Activated CD8-positive, alpha-beta T cell treated with anti-CD3 and anti-CD28 coated beads for 36 hours (primary cell): ENCODE data around the gene EXOC5. TPM values are rescaled to one million over a fixed set of nuclear protein-coding genes. Genes with fewer than 3 reads are reported as not detected.
"Not testable (repeated sequence)": the region's sequence is repeated elsewhere in the genome, so short reads cannot be mapped to it uniquely, and the experiment has no call there.

Experiments
- ATAC-seq: fragments of 200-7000 bp; cut with Tn5 transposase; one replicate; pipeline ENCODE4 v1.10.0; 2021; ENCODE audit warnings: mild to moderate bottlenecking, moderate library complexity
- CTCF ChIA-PET: fragments of 350-600 bp; sonication (Branson Sonifier 250); formaldehyde crosslinking; loops from one replicate; lab custom pipeline; 2021; ENCODE audit warnings: antibody characterized with exemption; lab: Charles Lee
- POLR2A ChIA-PET: fragments of 350-600 bp; sonication (Branson Sonifier 250); formaldehyde crosslinking; loops from one replicate; lab custom pipeline; 2021; ENCODE audit warnings: antibody characterized with exemption; lab: Charles Lee
- DNase-seq: peaks from one replicate; pipeline ENCODE4 v3.0.0-alpha.2; 2020
- H3K27ac Mint-ChIP-seq: one replicate; pipeline ENCODE4 v1.8.0; 2021; ENCODE audit warnings: mild to moderate bottlenecking, mixed read lengths
- H3K27me3 Mint-ChIP-seq: one replicate; pipeline ENCODE4 v1.8.0; 2021; ENCODE audit warnings: mixed read lengths
- H3K36me3 Mint-ChIP-seq: one replicate; pipeline ENCODE4 v1.8.0; 2021; ENCODE audit warnings: low read depth, mixed read lengths
- H3K4me1 Mint-ChIP-seq: one replicate; pipeline ENCODE4 v1.8.0; 2021; ENCODE audit warnings: low read depth, mixed read lengths
- H3K4me3 Mint-ChIP-seq: one replicate; pipeline ENCODE4 v1.8.0; 2021; ENCODE audit warnings: mild to moderate bottlenecking, moderate library complexity, mixed read lengths
- H3K9me3 Mint-ChIP-seq: one replicate; pipeline ENCODE4 v1.8.0; 2021; ENCODE audit warnings: mixed read lengths
- intact Hi-C: fragments of 100-400 bp; cut with micrococcal nuclease; formaldehyde crosslinking; loops from one replicate; pipeline ENCODE4 v1.10.0; 2022
- total RNA-seq, 2 experiments: library from RNA; stranded (reverse); gene quantifications; one replicate each; pipeline ENCODE4 v1.2.3, GENCODE V29; 2021
- TF ChIP-seq, protein P1 (sequence below): fragments of 200-600 bp; IDR thresholded peaks from one replicate; pipeline ENCODE4 v1.8.0; 2022; ENCODE audit warnings: antibody characterized with exemption, mild to moderate bottlenecking

Gene EXOC5
- total RNA-seq, 2 experiments from 2014 or later = 72.8 to 75.1 TPM

DNA sequence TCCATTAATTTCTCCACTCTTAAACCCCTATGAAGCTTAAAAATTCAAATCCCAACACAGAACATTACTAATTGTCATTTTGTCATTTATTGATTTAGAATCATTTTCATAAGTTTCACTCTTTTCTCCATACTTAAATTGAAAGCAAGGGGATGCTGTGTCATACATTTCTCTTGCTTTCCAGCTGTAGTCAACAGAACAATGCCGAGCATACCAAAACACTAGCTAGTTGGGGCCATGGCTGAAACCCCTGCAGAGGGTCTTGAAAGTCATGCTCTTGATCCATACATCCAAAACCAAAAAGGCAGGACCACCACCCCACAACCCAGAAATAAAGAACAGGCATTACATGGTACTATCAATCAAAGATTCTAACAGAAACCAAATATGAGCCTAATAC lies 9.0 kb downstream of the EXOC5 start:
- H3K4me1 Mint-ChIP-seq = peaks cover 42% of the 10 kb centered on the region
- CTCF ChIA-PET = interaction anchor here (1.0 kb wide), 1 partner anchor 23 kb away, joined by 3 read pairs; no protein-coding TSS in a partner anchor

DNA sequence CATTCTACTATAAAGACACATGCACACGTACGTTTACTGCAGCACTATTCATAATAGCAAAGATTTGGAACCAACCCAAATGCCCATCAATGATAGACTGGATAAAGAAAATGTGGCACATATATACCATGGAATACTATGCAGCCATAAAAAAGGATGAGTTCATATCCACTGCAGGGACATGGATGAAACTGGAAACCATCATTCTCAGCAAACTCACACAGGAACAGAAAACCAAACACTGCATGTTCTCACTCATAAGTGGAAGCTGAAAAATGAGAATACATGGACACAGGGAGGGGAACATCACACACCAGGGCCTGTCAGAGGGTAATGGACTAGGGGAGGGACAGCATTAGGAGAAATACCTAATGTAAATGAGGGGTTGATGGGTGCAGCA lies 10.5 kb downstream of the EXOC5 start:
- peaks cover 33% of the 10 kb centered on the region for H3K36me3 Mint-ChIP-seq
- POLR2A ChIA-PET, H3K27me3 Mint-ChIP-seq, intact Hi-C loops, ATAC-seq, DNase-seq, H3K27ac Mint-ChIP-seq, H3K9me3 Mint-ChIP-seq, H3K4me3 Mint-ChIP-seq: not testable (repeated sequence)
- H3K4me1 Mint-ChIP-seq = peaks cover 43% of the 10 kb centered on the region
- CTCF ChIA-PET = interaction anchor here (0.8 to 1.5 kb wide), 2 partner anchors 37 to 59 kb away, joined by 3 to 4 read pairs; no protein-coding TSS in a partner anchor

More for the DNA sequence above, 9.0 kb downstream of the EXOC5 start:
- TF ChIP-seq, protein P1, sequence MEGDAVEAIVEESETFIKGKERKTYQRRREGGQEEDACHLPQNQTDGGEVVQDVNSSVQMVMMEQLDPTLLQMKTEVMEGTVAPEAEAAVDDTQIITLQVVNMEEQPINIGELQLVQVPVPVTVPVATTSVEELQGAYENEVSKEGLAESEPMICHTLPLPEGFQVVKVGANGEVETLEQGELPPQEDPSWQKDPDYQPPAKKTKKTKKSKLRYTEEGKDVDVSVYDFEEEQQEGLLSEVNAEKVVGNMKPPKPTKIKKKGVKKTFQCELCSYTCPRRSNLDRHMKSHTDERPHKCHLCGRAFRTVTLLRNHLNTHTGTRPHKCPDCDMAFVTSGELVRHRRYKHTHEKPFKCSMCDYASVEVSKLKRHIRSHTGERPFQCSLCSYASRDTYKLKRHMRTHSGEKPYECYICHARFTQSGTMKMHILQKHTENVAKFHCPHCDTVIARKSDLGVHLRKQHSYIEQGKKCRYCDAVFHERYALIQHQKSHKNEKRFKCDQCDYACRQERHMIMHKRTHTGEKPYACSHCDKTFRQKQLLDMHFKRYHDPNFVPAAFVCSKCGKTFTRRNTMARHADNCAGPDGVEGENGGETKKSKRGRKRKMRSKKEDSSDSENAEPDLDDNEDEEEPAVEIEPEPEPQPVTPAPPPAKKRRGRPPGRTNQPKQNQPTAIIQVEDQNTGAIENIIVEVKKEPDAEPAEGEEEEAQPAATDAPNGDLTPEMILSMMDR = no peak
- H3K4me3 Mint-ChIP-seq = no peak overlapping the region
- no peak for DNase-seq
- H3K27me3 Mint-ChIP-seq = no peaks in the 10 kb centered on the region
- intact Hi-C loops = no loop called here
- H3K9me3 Mint-ChIP-seq = peaks cover 4% of the 10 kb centered on the region
- H3K27ac Mint-ChIP-seq = no peak overlapping the region
- no peak for ATAC-seq
- POLR2A ChIA-PET = no interaction called here
- peaks cover 30% of the 10 kb centered on the region for H3K36me3 Mint-ChIP-seq

DNA sequence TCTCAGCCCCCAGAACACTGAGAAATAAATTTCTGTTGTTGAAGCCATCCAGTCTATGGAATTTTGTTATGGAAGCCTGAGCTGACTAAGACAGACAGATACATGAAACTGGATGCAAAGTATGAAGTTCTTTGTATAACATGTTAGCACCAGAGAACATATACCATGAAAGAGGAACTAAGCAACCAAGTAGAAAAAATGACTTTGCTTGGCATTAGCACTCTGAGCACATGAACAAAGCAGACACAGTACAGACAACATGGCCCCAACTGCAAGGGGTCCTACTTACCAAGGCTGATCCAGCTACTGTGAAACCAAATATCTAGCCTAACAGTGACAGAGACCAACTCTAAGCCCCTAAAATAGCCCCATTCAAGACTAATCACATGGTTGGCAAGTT lies 13.8 kb downstream of the EXOC5 start:
- Mint-ChIP-seq H3K27ac (no peak overlapping the region), H3K4me3 (no peak overlapping the region), H3K27me3 (no peaks in the 10 kb centered on the region), H3K4me1 (peaks cover 40% of the 10 kb centered on the region), H3K9me3 (peaks cover 6% of the 10 kb centered on the region), H3K36me3 (peaks cover 39% of the 10 kb centered on the region)
- TF ChIP-seq, protein P1 = no peak
- CTCF ChIA-PET = no interaction called here
- intact Hi-C loops = no loop called here
- POLR2A ChIA-PET = interaction anchor here (0.7 to 2.0 kb wide), 2 partner anchors 14 to 864 kb away, joined by 5 to 9 read pairs; partner anchors contain the start of genes AP5M1 and EXOC5
- no peak for ATAC-seq
- no peak for DNase-seq

DNA sequence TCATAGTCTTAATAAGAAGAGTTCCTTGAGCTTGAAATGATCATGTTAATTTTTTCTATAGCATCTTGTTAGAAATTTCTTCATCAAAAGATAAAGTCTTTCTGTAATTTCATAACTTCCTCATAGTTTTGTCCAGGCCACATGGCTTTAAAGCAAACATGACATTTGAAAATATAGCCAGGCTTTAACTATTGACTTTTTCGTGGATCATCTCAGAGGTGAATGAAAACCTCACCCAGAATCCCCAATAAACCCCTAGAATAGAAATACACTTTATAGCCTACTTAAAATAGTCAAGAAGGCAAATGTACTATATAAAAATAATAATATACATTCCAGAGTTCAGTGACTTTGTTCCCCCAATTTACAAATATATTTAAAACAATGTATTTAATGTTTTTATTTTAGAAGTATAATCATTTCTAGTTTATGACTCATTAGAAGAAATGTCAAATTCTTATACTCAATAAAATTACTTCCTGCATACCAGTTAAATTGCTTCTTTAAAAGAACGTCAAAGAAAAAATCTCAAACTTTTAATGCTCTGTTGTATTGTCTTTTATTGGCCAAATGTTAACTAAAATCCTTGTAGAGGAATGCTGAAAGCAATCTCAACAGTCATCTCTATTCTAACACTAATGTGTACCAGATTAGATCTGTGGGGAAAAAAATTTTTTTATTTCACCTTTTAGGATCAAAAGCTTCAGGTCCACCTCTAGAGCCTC lies 21.6 kb downstream of the EXOC5 start:
- Mint-ChIP-seq H3K27me3 (no peaks in the 10 kb centered on the region), H3K9me3 (no peaks in the 10 kb centered on the region), H3K4me1 (peaks cover 11% of the 10 kb centered on the region), H3K36me3 (peaks cover 4% of the 10 kb centered on the region), H3K27ac (no peak overlapping the region), H3K4me3 (no peak overlapping the region)
- TF ChIP-seq, protein P1 = no peak
- ChIA-PET CTCF (no interaction called here), POLR2A (no interaction called here)
- ATAC-seq = no peak
- intact Hi-C loops = no loop called here
- DNase-seq = no peak

DNA sequence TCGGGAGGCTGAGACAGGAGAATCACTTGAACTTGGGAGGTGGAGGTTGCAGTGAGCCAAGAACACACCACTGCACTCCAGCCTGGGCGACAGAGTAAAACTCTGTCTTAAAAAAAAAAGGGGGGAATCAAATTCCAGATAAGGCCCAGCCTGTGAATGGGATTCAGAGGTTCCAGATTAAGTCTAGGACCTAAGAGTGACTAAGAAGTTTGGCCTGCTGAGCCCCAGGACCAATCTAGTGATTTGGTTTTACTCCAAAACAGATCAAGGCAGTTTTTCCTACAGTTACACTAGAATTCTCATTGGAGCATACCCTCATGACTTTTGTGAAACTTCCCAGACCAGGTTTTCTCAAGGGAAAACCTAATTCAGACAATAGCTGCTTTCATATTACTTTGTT lies 22.8 kb downstream of the EXOC5 start:
- intact Hi-C loops = no loop called here
- ATAC-seq (no peak), DNase-seq (no peak)
- no peaks in the 10 kb centered on the region for H3K9me3 Mint-ChIP-seq
- H3K27me3 Mint-ChIP-seq = no peaks in the 10 kb centered on the region
- ChIA-PET CTCF (no interaction called here), POLR2A (no interaction called here)
- peaks cover 7% of the 10 kb centered on the region for H3K4me1 Mint-ChIP-seq
- no peak overlapping the region for H3K4me3 Mint-ChIP-seq
- no peak overlapping the region for H3K27ac Mint-ChIP-seq
- TF ChIP-seq, protein P1 = no peak
- H3K36me3 Mint-ChIP-seq = peaks cover 3% of the 10 kb centered on the region
